ENCODE data around the gene TSHZ1.

- no peak for TF ChIP-seq TAF1 (conservative IDR thresholded peaks at IDR 0.05)
- TF ChIP-seq EGR1 (IDR thresholded peaks at IDR 0.05; ENCODE audit: low read depth in 2 of 2), result no peak
- TF ChIP-seq, protein P1, sequence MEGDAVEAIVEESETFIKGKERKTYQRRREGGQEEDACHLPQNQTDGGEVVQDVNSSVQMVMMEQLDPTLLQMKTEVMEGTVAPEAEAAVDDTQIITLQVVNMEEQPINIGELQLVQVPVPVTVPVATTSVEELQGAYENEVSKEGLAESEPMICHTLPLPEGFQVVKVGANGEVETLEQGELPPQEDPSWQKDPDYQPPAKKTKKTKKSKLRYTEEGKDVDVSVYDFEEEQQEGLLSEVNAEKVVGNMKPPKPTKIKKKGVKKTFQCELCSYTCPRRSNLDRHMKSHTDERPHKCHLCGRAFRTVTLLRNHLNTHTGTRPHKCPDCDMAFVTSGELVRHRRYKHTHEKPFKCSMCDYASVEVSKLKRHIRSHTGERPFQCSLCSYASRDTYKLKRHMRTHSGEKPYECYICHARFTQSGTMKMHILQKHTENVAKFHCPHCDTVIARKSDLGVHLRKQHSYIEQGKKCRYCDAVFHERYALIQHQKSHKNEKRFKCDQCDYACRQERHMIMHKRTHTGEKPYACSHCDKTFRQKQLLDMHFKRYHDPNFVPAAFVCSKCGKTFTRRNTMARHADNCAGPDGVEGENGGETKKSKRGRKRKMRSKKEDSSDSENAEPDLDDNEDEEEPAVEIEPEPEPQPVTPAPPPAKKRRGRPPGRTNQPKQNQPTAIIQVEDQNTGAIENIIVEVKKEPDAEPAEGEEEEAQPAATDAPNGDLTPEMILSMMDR (IDR thresholded peaks at IDR 0.05; ENCODE audit: low read depth, low read length, missing input control), result no peak
- no peak for TF ChIP-seq HNF4G (IDR thresholded peaks at IDR 0.05)
- no peak for TF ChIP-seq YY1 (IDR thresholded peaks at IDR 0.05)
- TF ChIP-seq, protein P2, sequence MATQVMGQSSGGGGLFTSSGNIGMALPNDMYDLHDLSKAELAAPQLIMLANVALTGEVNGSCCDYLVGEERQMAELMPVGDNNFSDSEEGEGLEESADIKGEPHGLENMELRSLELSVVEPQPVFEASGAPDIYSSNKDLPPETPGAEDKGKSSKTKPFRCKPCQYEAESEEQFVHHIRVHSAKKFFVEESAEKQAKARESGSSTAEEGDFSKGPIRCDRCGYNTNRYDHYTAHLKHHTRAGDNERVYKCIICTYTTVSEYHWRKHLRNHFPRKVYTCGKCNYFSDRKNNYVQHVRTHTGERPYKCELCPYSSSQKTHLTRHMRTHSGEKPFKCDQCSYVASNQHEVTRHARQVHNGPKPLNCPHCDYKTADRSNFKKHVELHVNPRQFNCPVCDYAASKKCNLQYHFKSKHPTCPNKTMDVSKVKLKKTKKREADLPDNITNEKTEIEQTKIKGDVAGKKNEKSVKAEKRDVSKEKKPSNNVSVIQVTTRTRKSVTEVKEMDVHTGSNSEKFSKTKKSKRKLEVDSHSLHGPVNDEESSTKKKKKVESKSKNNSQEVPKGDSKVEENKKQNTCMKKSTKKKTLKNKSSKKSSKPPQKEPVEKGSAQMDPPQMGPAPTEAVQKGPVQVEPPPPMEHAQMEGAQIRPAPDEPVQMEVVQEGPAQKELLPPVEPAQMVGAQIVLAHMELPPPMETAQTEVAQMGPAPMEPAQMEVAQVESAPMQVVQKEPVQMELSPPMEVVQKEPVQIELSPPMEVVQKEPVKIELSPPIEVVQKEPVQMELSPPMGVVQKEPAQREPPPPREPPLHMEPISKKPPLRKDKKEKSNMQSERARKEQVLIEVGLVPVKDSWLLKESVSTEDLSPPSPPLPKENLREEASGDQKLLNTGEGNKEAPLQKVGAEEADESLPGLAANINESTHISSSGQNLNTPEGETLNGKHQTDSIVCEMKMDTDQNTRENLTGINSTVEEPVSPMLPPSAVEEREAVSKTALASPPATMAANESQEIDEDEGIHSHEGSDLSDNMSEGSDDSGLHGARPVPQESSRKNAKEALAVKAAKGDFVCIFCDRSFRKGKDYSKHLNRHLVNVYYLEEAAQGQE (IDR thresholded peaks at IDR 0.05), result no peak
- TF ChIP-seq RXRA (IDR thresholded peaks at IDR 0.05), result no peak
These were observed 75.3 kb downstream of the TSHZ1 start for GRCh38 chr18:75285876-75286275.
